HepG2 (cell line): ENCODE results near the gene HLA-F. TPM values are rescaled to one million over a fixed set of nuclear protein-coding genes. Genes with fewer than 3 reads are reported as not detected.

Experiments used
- ATAC-seq: fragments of 200-7000 bp; cut with Tn5 transposase; 3 replicates; pipeline ENCODE4 v1.9.1; 2020; ENCODE audit warnings: mild to moderate bottlenecking, moderate library complexity
- BruUV-seq: library from RNA; stranded (reverse); fragments of 400-500 nt; replicated peaks from 2 replicates; lab custom pipeline; 2021; lab: Mats Ljungman, UMichigan
- CTCF ChIA-PET: fragments of 300-600 bp; formaldehyde crosslinking; extraction: SDS; loops from one replicate; lab custom pipeline; 2021; ENCODE audit warnings: low total read pairs, inconsistent platforms, low intra/inter-chr PET ratio; lab: Yijun Ruan, JAX
- POLR2A ChIA-PET: fragments of 350-600 bp; sonication (Branson Sonifier 250); formaldehyde crosslinking; loops from one replicate; lab custom pipeline; 2020; ENCODE audit warnings: antibody characterized with exemption, inconsistent platforms; lab: Yijun Ruan, JAX
- DNase-seq: peaks from one replicate; pipeline ENCODE4 v3.0.0-alpha.2; 2015; ENCODE audit warnings: low spot score
- FAIRE-seq: peaks from 3 replicates; lab custom pipeline; 2011; peaks lifted over from hg19 to GRCh38; lab: Jason Lieb, UNC
- H2AFZ ChIP-seq: one replicate; pipeline ENCODE4 v1.6.1; 2011; ENCODE audit warnings: low read length, inconsistent platforms
- H3K27ac ChIP-seq: fragments of 300-600 bp; 3 replicates; pipeline ENCODE4 v1.8.0; 2011; ENCODE audit warnings: mixed run types, mild to moderate bottlenecking, mixed read lengths, low read length, inconsistent platforms; ENCODE audit not compliant: insufficient read depth; ENCODE audit errors: extremely low read length
- H3K27me3 ChIP-seq, 2 experiments: fragments of 200-600 bp in 1 of 2; 2 replicates in 1 of 2; 3 replicates in 1 of 2; pipeline versions ENCODE4 v1.6.0 to v1.8.0; 2011; ENCODE audit warnings: low read length in 2 of 2, mild to moderate bottlenecking in 2 of 2, moderate library complexity in 2 of 2, inconsistent platforms in 1 of 2; ENCODE audit not compliant: insufficient read depth in 2 of 2, control insufficient read depth in 1 of 2
- H3K36me3 ChIP-seq, 2 experiments: fragments of 200-600 bp in 1 of 2; replicated peaks in 1 of 2; 2 replicates in 1 of 2; 3 replicates in 1 of 2; pipeline versions ENCODE4 v1.5.1 to v1.8.0; 2011; ENCODE audit warnings: low read length in 2 of 2, inconsistent platforms in 1 of 2; ENCODE audit not compliant: insufficient read depth in 2 of 2, control insufficient read depth in 1 of 2
- H3K4me1 ChIP-seq: 2 replicates; pipeline ENCODE4 v1.5.1; 2012; ENCODE audit warnings: low read length, inconsistent platforms; ENCODE audit not compliant: insufficient read depth
- H3K4me2 ChIP-seq: 2 replicates; pipeline ENCODE4 v1.6.0; 2011; ENCODE audit warnings: low read depth, low read length, inconsistent platforms
- H3K4me3 ChIP-seq, 3 experiments: fragments of 200-600 bp in 1 of 3; sonication (generic), shearing (Covaris generic) in 1 of 3; replicated peaks in 1 of 3; 2 replicates each; pipeline ENCODE4 v1.5.1; 2011 to 2016; ENCODE audit warnings: low read length in 3 of 3, inconsistent platforms in 2 of 3, low read depth in 2 of 3, mild to moderate bottlenecking in 2 of 3, control low read depth in 1 of 3, mixed read lengths in 1 of 3; ENCODE audit not compliant: insufficient read depth in 1 of 3
- H3K79me2 ChIP-seq: one replicate; pipeline ENCODE4 v1.6.1; 2011; ENCODE audit warnings: low read length, inconsistent platforms; ENCODE audit not compliant: insufficient read depth
- H3K9ac ChIP-seq: 2 replicates; pipeline ENCODE4 v1.6.0; 2011; ENCODE audit warnings: mild to moderate bottlenecking, low read depth, low read length, inconsistent platforms; ENCODE audit not compliant: insufficient read depth
- H3K9me3 ChIP-seq: 2 replicates; pipeline ENCODE4 v1.5.1; 2012; ENCODE audit warnings: mild to moderate bottlenecking, low read length
- H4K20me1 ChIP-seq: 2 replicates; pipeline ENCODE4 v1.6.0; 2011; ENCODE audit warnings: inconsistent platforms, mild to moderate bottlenecking, low read length, moderate library complexity; ENCODE audit not compliant: insufficient read depth
- CEBPB ChIP-seq: IDR thresholded peaks from 2 replicates; pipeline ENCODE4 v1.6.1; 2011; ENCODE audit warnings: low read depth, low read length, improper control_type of control experiment, borderline replicate concordance
- NFYC ChIP-seq: IDR thresholded peaks from 2 replicates; pipeline ENCODE4 v1.6.1; 2016; ENCODE audit warnings: missing genetic modification reagents, missing compliant biosample characterization
- RBM22 ChIP-seq: fragments of 200-400 bp; formaldehyde crosslinking; optimal IDR thresholded peaks from 2 replicates; pipeline ENCODE3; 2017; ENCODE audit warnings: mild to moderate bottlenecking, low read length, moderate library complexity
- ZBTB1 ChIP-seq: sonication (generic); formaldehyde crosslinking; IDR thresholded peaks from 2 replicates; pipeline ENCODE4 v1.4.0; 2020; ENCODE audit warnings: missing genetic modification reagents, borderline replicate concordance
- ZNF574 ChIP-seq: sonication (generic); formaldehyde crosslinking; IDR thresholded peaks from 2 replicates; pipeline ENCODE4 v1.4.0; 2020; ENCODE audit warnings: missing genetic modification reagents
- WGBS: methylation state at CpG from one replicate; pipeline ENCODE4 v1.1.6; 2017; ENCODE audit warnings: low lambda C conversion rate; 5-methylcytosine and 5-hydroxymethylcytosine counted together
- in situ Hi-C: cut with HindIII; loops from 2 replicates; pipeline ENCODE4 v1.10.0; 2017; ENCODE audit warnings: low pct_unique_long_range_greater_than_20kb; ENCODE audit not compliant: extremely low pct_ligation_motif_present
- intact Hi-C: fragments of 100-400 bp; cut with micrococcal nuclease; formaldehyde crosslinking; loops from one replicate; pipeline ENCODE4 v1.10.0; 2022; ENCODE audit not compliant: unreplicated experiment
- polyA plus RNA-seq, 8 experiments: library from polyadenylated mRNA; depleted of rRNA in 3 of 8; stranded (reverse) in 7 of 8; unstranded in 1 of 8; fragments of >200 nt; fragmentation: Illumina TruSeq in 4 of 8; extraction: Trizol in 4 of 8; gene quantifications; 2 replicates each; pipeline versions ENCODE4 v1.2.1 to v1.2.3, GENCODE V29; 2011 to 2016; ENCODE audit warnings: low read depth in 4 of 8, missing spikeins in 1 of 8, mixed read lengths in 1 of 8; ENCODE audit not compliant: insufficient read depth in 1 of 8
- total RNA-seq, 5 experiments: library from RNA; depleted of rRNA; stranded (reverse); fragments of >200 nt; fragmentation: Illumina TruSeq; extraction: Trizol; gene quantifications; 2 replicates each; pipeline ENCODE4 v1.2.3, GENCODE V29; 2016; ENCODE audit warnings: low read depth in 1 of 5

The HLA-F gene
- total and polyA plus RNA-seq, 2 of the 13 experiments (the other 11 are each of a cell fraction or from before 2014, with no cell fraction given): 6.0 to 6.1 TPM

- intact Hi-C loops: no loop called here
- no peak overlapping the region for H3K4me2 ChIP-seq
- CTCF ChIA-PET: no interaction called here
These were observed 23.8 kb downstream of the HLA-F start for GRCh38 chr6:29746846-29747687.

GRCh38 chr6:29747688-29748250 is 24.5 kb downstream of the HLA-F start:
- Histone ChIP-seq H3K4me3 (peak overlapping the region; percentile 47 to 76 (median 65)), H3K36me3 (no peaks in the 10 kb centered on the region), H3K27ac (no peak overlapping the region), H3K9ac (peak overlapping the region; percentile 41; the same call in 1 of the 2 replicates), H3K27me3 (peaks cover 0 to 24% of the 10 kb centered on the region in 2 experiments; a peak in 1 of 5 replicates), H2AFZ (no peak overlapping the region), H3K9me3 (no peaks in the 10 kb centered on the region), H4K20me1 (no peaks in the 10 kb centered on the region), H3K4me2 (peak overlapping the region; percentile 94), H3K4me1 (peaks cover 24% of the 10 kb centered on the region), H3K79me2 (no peaks in the 10 kb centered on the region)
- ChIA-PET CTCF (no interaction called here), POLR2A (no interaction called here)
- BruUV-seq: no TSS peak
- DNase-seq: no peak
- 78% methylated on average over 8 of the region's 8 CpGs for WGBS
- no peak for FAIRE-seq
- peak; percentile 1; the same call in 1 of the 3 replicates for ATAC-seq
- intact Hi-C loops: no loop called here
- TF ChIP-seq NFYC (CRISPR knock-in tag) (no peak), ZNF574 (CRISPR knock-in tag) (0 out of 2 replicates have a peak, but pooled peaks have one; percentile 0), RBM22 (no peak)
- in situ Hi-C loops: loop anchor here (10.0 kb wide), 1 partner anchor 257 kb away; no protein-coding TSS in a partner anchor

More at GRCh38 chr6:29746846-29747687, 23.8 kb downstream of the HLA-F start:
- H3K4me3 ChIP-seq: no peak overlapping the region
- BruUV-seq: TSS peak; percentile 27
- H4K20me1 ChIP-seq: no peaks in the 10 kb centered on the region
- peaks cover 24% of the 10 kb centered on the region for H3K4me1 ChIP-seq
- 79% methylated on average over 16 of the region's 16 CpGs for WGBS
- H3K27me3 ChIP-seq: peaks cover 0 to 21% of the 10 kb centered on the region in 2 experiments; a peak in 1 of 5 replicates
- no peaks in the 10 kb centered on the region for H3K36me3 ChIP-seq
- H3K9me3 ChIP-seq: no peaks in the 10 kb centered on the region
- no peak for FAIRE-seq
- H2AFZ ChIP-seq: no peak overlapping the region
- no peak overlapping the region for H3K27ac ChIP-seq
- TF ChIP-seq CEBPB: peak; percentile 59
- no peak for TF ChIP-seq ZBTB1 (CRISPR knock-in tag)
- in situ Hi-C loops: loop anchor here (10.0 kb wide), 1 partner anchor 258 kb away; no protein-coding TSS in a partner anchor
- no peak for ATAC-seq
- H3K9ac ChIP-seq: no peak overlapping the region
- POLR2A ChIA-PET: no interaction called here
- DNase-seq: no peak
- H3K79me2 ChIP-seq: no peaks in the 10 kb centered on the region
